IMR-90 (cell line): ENCODE measurements around the gene WDR37. TPM values are rescaled to one million over a fixed set of nuclear protein-coding genes. Genes with fewer than 3 reads are reported as not detected.

ENCODE experiments used
- ATAC-seq: fragments of 200-7000 bp; cut with Tn5 transposase; 2 replicates; pipeline ENCODE4 v1.9.1; 2020; ENCODE audit warnings: low read depth, mild to moderate bottlenecking, moderate library complexity
- BruUV-seq: library from RNA; stranded (reverse); fragments of 400-500 nt; replicated peaks from 2 replicates; lab custom pipeline; 2021; lab: Mats Ljungman, UMichigan
- CTCF ChIA-PET: fragments of 300-600 bp; formaldehyde crosslinking; extraction: SDS; loops from one replicate; lab custom pipeline; 2021; ENCODE audit warnings: antibody characterized with exemption; lab: Yijun Ruan, JAX
- POLR2A ChIA-PET: fragments of 300-600 bp; sonication (Branson Sonifier 250); formaldehyde crosslinking; loops from one replicate; lab custom pipeline; 2022; ENCODE audit warnings: antibody characterized with exemption; ENCODE audit not compliant: unreplicated experiment; lab: Charles Lee
- DNase-seq: peaks from one replicate; pipeline ENCODE4 v3.0.0; 2013
- H2AFZ ChIP-seq: replicated peaks from 2 replicates; pipeline ENCODE3; 2013; ENCODE audit warnings: low read length, mild to moderate bottlenecking; ENCODE audit not compliant: poor library complexity
- H2AK5ac ChIP-seq: 2 replicates; pipeline ENCODE4 v1.6.1; 2013; ENCODE audit warnings: low read depth, low read length, inconsistent platforms
- H2AK9ac ChIP-seq: replicated peaks from 2 replicates; pipeline ENCODE3; 2013; ENCODE audit warnings: mild to moderate bottlenecking, low read depth, low read length, moderate library complexity; ENCODE audit not compliant: poor library complexity
- H2BK120ac ChIP-seq: 2 replicates; pipeline ENCODE4 v1.6.1; 2013; ENCODE audit warnings: low read depth, low read length, inconsistent platforms
- H2BK15ac ChIP-seq: 3 replicates; pipeline ENCODE4 v1.6.1; 2013; ENCODE audit warnings: low read depth, low read length, inconsistent platforms
- H2BK20ac ChIP-seq: 2 replicates; pipeline ENCODE4 v1.6.1; 2013; ENCODE audit warnings: low read depth, mild to moderate bottlenecking, inconsistent platforms, low read length, moderate library complexity
- H2BK5ac ChIP-seq: 2 replicates; pipeline ENCODE4 v1.6.1; 2013; ENCODE audit warnings: mild to moderate bottlenecking, low read depth, low read length, inconsistent platforms; ENCODE audit not compliant: poor library complexity, severe bottlenecking
- H3K14ac ChIP-seq: replicated peaks from 2 replicates; pipeline ENCODE4 v1.6.1; 2013; ENCODE audit warnings: low read depth, low read length, inconsistent platforms
- H3K18ac ChIP-seq: 2 replicates; pipeline ENCODE4 v1.6.1; 2013; ENCODE audit warnings: low read depth, low read length, control low read depth
- H3K23ac ChIP-seq: 2 replicates; pipeline ENCODE4 v1.6.1; 2013; ENCODE audit warnings: low read depth, low read length, inconsistent platforms
- H3K27ac ChIP-seq: 2 replicates; pipeline ENCODE4 v1.5.1; 2013; ENCODE audit warnings: mild to moderate bottlenecking, control low read depth, low read length; ENCODE audit not compliant: insufficient read depth
- H3K27me3 ChIP-seq: 2 replicates; pipeline ENCODE4 v1.6.1; 2013; ENCODE audit warnings: low read length; ENCODE audit not compliant: control insufficient read depth, insufficient read depth
- H3K36me3 ChIP-seq: 2 replicates; pipeline ENCODE4 v1.6.1; 2013; ENCODE audit warnings: low read length, mixed read lengths; ENCODE audit not compliant: control insufficient read depth, insufficient read depth
- H3K4ac ChIP-seq: 2 replicates; pipeline ENCODE4 v1.6.1; 2013; ENCODE audit warnings: low read depth, low read length, inconsistent platforms
- H3K4me1 ChIP-seq: 2 replicates; pipeline ENCODE4 v1.6.1; 2013; ENCODE audit warnings: low read length, mixed read lengths; ENCODE audit not compliant: control insufficient read depth, insufficient read depth
- H3K4me2 ChIP-seq: 2 replicates; pipeline ENCODE4 v1.6.1; 2013; ENCODE audit warnings: low read depth, mild to moderate bottlenecking, control low read depth, low read length, moderate library complexity
- H3K4me3 ChIP-seq: 2 replicates; pipeline ENCODE4 v1.5.1; 2013; ENCODE audit warnings: low read depth, mild to moderate bottlenecking, control low read depth, low read length, moderate library complexity; ENCODE audit not compliant: insufficient read depth
- H3K56ac ChIP-seq: 2 replicates; pipeline ENCODE4 v1.6.1; 2013; ENCODE audit warnings: low read length, inconsistent platforms; ENCODE audit not compliant: insufficient read depth; ENCODE audit errors: extremely low read depth
- H3K79me1 ChIP-seq, 2 experiments: 2 replicates each; pipeline ENCODE4 v1.6.1; 2013; ENCODE audit warnings: low read length in 2 of 2, inconsistent platforms in 1 of 2, low read depth in 1 of 2
- H3K9ac ChIP-seq: 2 replicates; pipeline ENCODE4 v1.6.1; 2013; ENCODE audit warnings: low read depth, low read length, control low read depth
- H3K9me1 ChIP-seq: 2 replicates; pipeline ENCODE4 v1.6.1; 2013; ENCODE audit warnings: low read length, inconsistent platforms; ENCODE audit not compliant: insufficient read depth
- H3K9me3 ChIP-seq: 2 replicates; pipeline ENCODE4 v1.6.1; 2013; ENCODE audit warnings: low read length; ENCODE audit not compliant: control insufficient read depth, insufficient read depth
- H4K20me1 ChIP-seq: 2 replicates; pipeline ENCODE4 v1.6.1; 2013; ENCODE audit warnings: low read length, inconsistent platforms; ENCODE audit not compliant: insufficient read depth
- H4K5ac ChIP-seq: 2 replicates; pipeline ENCODE4 v1.6.1; 2013; ENCODE audit warnings: mild to moderate bottlenecking, low read depth, low read length, control low read depth
- H4K8ac ChIP-seq, 2 experiments: 2 replicates each; pipeline ENCODE4 v1.6.1; 2013; ENCODE audit warnings: low read depth in 2 of 2, low read length in 2 of 2, control low read depth in 1 of 2, inconsistent platforms in 1 of 2
- H4K91ac ChIP-seq: 2 replicates; pipeline ENCODE4 v1.6.1; 2013; ENCODE audit warnings: low read depth, low read length, inconsistent platforms; ENCODE audit not compliant: insufficient read depth
- MXI1 ChIP-seq: IDR thresholded peaks from 2 replicates; pipeline ENCODE4 v1.6.1; 2012; ENCODE audit warnings: low read depth, mild to moderate bottlenecking, low read length, moderate library complexity, borderline replicate concordance
- WGBS, 2 experiments: methylation state at CpG; one replicate each; pipeline versions ENCODE4 v1.1.5 to v1.1.7; 2013; ENCODE audit warnings: missing lambda C conversion rate in 2 of 2; ENCODE audit not compliant: insufficient read length in 1 of 2; ENCODE audit errors: extremely low coverage in 2 of 2; 5-methylcytosine and 5-hydroxymethylcytosine counted together
- dilution Hi-C: fragments of 300-500 bp; cut with HindIII; formaldehyde crosslinking; loops from one replicate; pipeline ENCODE4 v1.14.3; 2018; ENCODE audit warnings: low sequenced_read_pairs; ENCODE audit not compliant: unreplicated experiment
- in situ Hi-C: fragments of 300-500 bp; cut with MboI; formaldehyde crosslinking; loops from 3 replicates; pipeline ENCODE4 v1.14.3; 2019; ENCODE audit warnings: low sequenced_read_pairs, inconsistent platforms, mixed read lengths
- intact Hi-C: fragments of 100-400 bp; cut with micrococcal nuclease; formaldehyde crosslinking; loops from 2 replicates; pipeline ENCODE4 v1.10.0; 2022
- polyA plus RNA-seq, 3 experiments: library from polyadenylated mRNA; depleted of rRNA; stranded (reverse); fragments of >200 nt; gene quantifications; 2 replicates each; pipeline ENCODE4 v1.2.3, GENCODE V29; 2012; ENCODE audit warnings: low replicate concordance in 1 of 3
- total RNA-seq: library from RNA; depleted of rRNA; stranded (reverse); fragments of >200 nt; gene quantifications from 2 replicates; pipeline ENCODE4 v1.2.3, GENCODE V29; 2012

Gene WDR37
- total and polyA plus RNA-seq, 2 of the 4 experiments (the other 2 are of a cell fraction): 12.7 to 14.5 TPM

DNA sequence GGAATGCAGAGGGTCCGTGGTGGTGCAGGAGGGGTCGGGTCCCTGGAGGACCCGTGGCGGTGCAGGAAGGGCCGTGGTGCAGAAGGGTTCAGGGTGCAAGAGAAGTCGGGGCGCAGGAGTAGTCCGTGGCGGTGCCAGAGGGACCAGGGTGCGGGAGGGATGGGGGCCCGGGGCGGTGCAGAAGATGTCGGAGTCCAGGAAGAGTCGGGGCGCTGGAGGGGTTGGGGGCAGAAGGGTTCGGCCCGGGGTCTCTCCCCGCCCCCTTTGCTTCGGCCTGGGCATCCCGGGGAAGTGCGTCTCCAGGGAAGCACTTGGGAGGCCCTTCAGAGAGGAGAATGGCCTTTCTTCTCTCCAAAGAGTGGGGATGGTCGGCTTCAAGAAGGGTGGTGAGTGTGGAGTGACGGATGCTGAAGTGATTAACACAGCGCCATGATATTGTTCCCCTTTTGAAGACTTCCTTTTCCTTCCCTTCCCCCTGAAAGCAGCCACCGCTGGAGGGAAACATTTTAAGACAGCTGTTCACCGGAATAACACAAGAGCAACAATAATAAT lies 997 bp downstream of the WDR37 start:
- Histone ChIP-seq H2BK15ac (no peak overlapping the region), H2BK120ac (no peak overlapping the region), H3K14ac (no peak overlapping the region; the same call in 1 of the 2 replicates), H2BK20ac (no peak overlapping the region), H3K9me3 (no peaks in the 10 kb centered on the region), H3K9ac (peak overlapping the region; percentile 86), H4K8ac (peak overlapping the region; percentile 72 to 80), H4K91ac (peak overlapping the region; percentile 24; the same call in 1 of the 2 replicates), H2AK9ac (peak overlapping the region; percentile 94), H3K27me3 (no peaks in the 10 kb centered on the region), H3K56ac (no peak overlapping the region), H3K23ac (no peak overlapping the region), H4K20me1 (peaks cover 27% of the 10 kb centered on the region), H2AFZ (peak overlapping the region; percentile 97), H3K27ac (peak overlapping the region; percentile 79), H3K36me3 (peaks cover 4% of the 10 kb centered on the region), H3K4me2 (peak overlapping the region; percentile 95), H3K4me1 (peaks cover 2% of the 10 kb centered on the region), H3K9me1 (peaks cover 14% of the 10 kb centered on the region), H4K5ac (peak overlapping the region; percentile 77), H2BK5ac (peak overlapping the region; percentile 41), H3K18ac (no peak overlapping the region), H3K79me1 (peaks cover 36 to 59% of the 10 kb centered on the region in 2 experiments), H3K4me3 (peak overlapping the region; percentile 93), H3K4ac (peak overlapping the region; percentile 57; the same call in 1 of the 2 replicates), H2AK5ac (no peak overlapping the region)
- WGBS, 2 experiments: 3% methylated on average over 11 of the region's 26 CpGs; no CpG with 5 or more reads in 1 of the 2 experiments
- no peak for TF ChIP-seq MXI1
- ATAC-seq (peak; percentile 6), DNase-seq (no peak)
- intact Hi-C loops: no loop called here
- BruUV-seq: no TSS peak
- in situ Hi-C loops: no loop called here
- dilution Hi-C loops: no loop called here
- POLR2A ChIA-PET: interaction anchor here (0.6 kb wide), 1 partner anchor 25 kb away, joined by 6 read pairs; no protein-coding TSS in a partner anchor
- CTCF ChIA-PET: no interaction called here
